Neural cell (in vitro differentiated cells): ENCODE data around the gene NRF1. TPM values are rescaled to one million over a fixed set of nuclear protein-coding genes. Genes with fewer than 3 reads are reported as not detected.

Experiments used
- H2AFZ ChIP-seq: fragments of 200-600, 300-800 bp; sonication (generic), shearing (Covaris generic); 2 replicates; pipeline ENCODE4 v1.6.0; 2014; ENCODE audit warnings: low read depth, mild to moderate bottlenecking, antibody characterized with exemption, low read length, moderate library complexity
- H3F3A ChIP-seq: fragments of 200-600 bp; shearing (Covaris generic); 2 replicates; pipeline ENCODE4 v1.6.1; 2016; ENCODE audit warnings: mild to moderate bottlenecking, moderate library complexity, mixed read lengths, antibody characterized with exemption, low read length; ENCODE audit not compliant: insufficient read depth, poor library complexity, severe bottlenecking
- H3K27ac ChIP-seq: fragments of 200-600, 300-800 bp; sonication (generic), shearing (Covaris generic); 2 replicates; pipeline ENCODE4 v1.5.1; 2014; ENCODE audit warnings: mild to moderate bottlenecking, low read length, moderate library complexity
- H3K27me3 ChIP-seq: fragments of 300-800, 200-600 bp; sonication (generic), shearing (Covaris generic); 2 replicates; pipeline ENCODE4 v1.6.0; 2014; ENCODE audit warnings: mild to moderate bottlenecking, low read depth, low read length, moderate library complexity; ENCODE audit not compliant: insufficient read depth
- H3K36me3 ChIP-seq: fragments of 300-800, 200-600 bp; sonication (generic), shearing (Covaris generic); 2 replicates; pipeline ENCODE4 v1.5.1; 2014; ENCODE audit warnings: mild to moderate bottlenecking, antibody characterized with exemption, low read length, moderate library complexity; ENCODE audit not compliant: insufficient read depth
- H3K4me2 ChIP-seq: fragments of 300-800, 200-600 bp; sonication (generic), shearing (Covaris generic); 2 replicates; pipeline ENCODE4 v1.6.0; 2014; ENCODE audit warnings: mild to moderate bottlenecking, low read length
- H3K4me3 ChIP-seq: fragments of 300-800, 200-600 bp; sonication (generic), shearing (Covaris generic); 2 replicates; pipeline ENCODE4 v1.5.1; 2014; ENCODE audit warnings: mild to moderate bottlenecking, low read length, moderate library complexity
- H3K79me2 ChIP-seq: fragments of 200-600 bp; shearing (Covaris generic); replicated peaks from 2 replicates; pipeline ENCODE4 v1.6.0; 2014; ENCODE audit warnings: mild to moderate bottlenecking, low read length, moderate library complexity; ENCODE audit not compliant: insufficient read depth
- H3K9ac ChIP-seq: fragments of 300-800, 200-600 bp; sonication (generic), shearing (Covaris generic); 2 replicates; pipeline ENCODE4 v1.6.1; 2016; ENCODE audit warnings: mild to moderate bottlenecking, low read length, mixed read lengths
- H3K9me2 ChIP-seq: fragments of 200-600 bp; shearing (Covaris generic); 2 replicates; pipeline ENCODE4 v1.6.1; 2016; ENCODE audit warnings: mild to moderate bottlenecking, low read length, mixed read lengths; ENCODE audit not compliant: insufficient read depth
- H3K9me3 ChIP-seq: fragments of 200-600, 300-800 bp; sonication (generic), shearing (Covaris generic); 2 replicates; pipeline ENCODE4 v1.6.1; 2016; ENCODE audit warnings: mild to moderate bottlenecking, mixed run types, low read length, moderate library complexity, mixed read lengths
- H4K20me1 ChIP-seq: fragments of 200-600 bp; shearing (Covaris generic); 2 replicates; pipeline ENCODE4 v1.6.1; 2016; ENCODE audit warnings: mild to moderate bottlenecking, mixed run types; ENCODE audit not compliant: insufficient read depth
- CTCF ChIP-seq: fragments of 450-650 bp; IDR thresholded peaks from 2 replicates; pipeline ENCODE4 v1.5.1; 2014; ENCODE audit warnings: antibody characterized with exemption, mild to moderate bottlenecking, moderate library complexity; ENCODE audit not compliant: poor library complexity, severe bottlenecking
- EP300 ChIP-seq: fragments of 450-650 bp; conservative IDR thresholded peaks from 2 replicates; pipeline ENCODE4 v1.6.1; 2014; ENCODE audit warnings: antibody characterized with exemption, mild to moderate bottlenecking, moderate library complexity; ENCODE audit not compliant: poor library complexity, severe bottlenecking
- EZH2 ChIP-seq: fragments of 200-600, 300-800 bp; shearing (Covaris generic), sonication (generic); IDR thresholded peaks from 2 replicates; pipeline ENCODE4 v1.6.1; 2014; ENCODE audit warnings: antibody characterized with exemption, low read length, borderline replicate concordance, mild to moderate bottlenecking; ENCODE audit not compliant: insufficient read depth, poor library complexity, severe bottlenecking
- MXI1 ChIP-seq: fragments of 450-650 bp; conservative IDR thresholded peaks from 2 replicates; pipeline ENCODE4 v1.6.1; 2014; ENCODE audit warnings: antibody characterized with exemption, mild to moderate bottlenecking; ENCODE audit not compliant: poor library complexity, severe bottlenecking
- POLR2AphosphoS5 ChIP-seq: IDR thresholded peaks from 2 replicates; pipeline ENCODE4 v1.6.1; 2012
- RAD21 ChIP-seq: fragments of 450-650 bp; conservative IDR thresholded peaks from 2 replicates; pipeline ENCODE4 v1.6.1; 2014; ENCODE audit warnings: antibody characterized with exemption, mild to moderate bottlenecking, moderate library complexity
- REST ChIP-seq: IDR thresholded peaks from 2 replicates; pipeline ENCODE4 v1.6.1; 2012; ENCODE audit warnings: borderline replicate concordance
- SMC3 ChIP-seq: fragments of 450-650 bp; conservative IDR thresholded peaks from 2 replicates; pipeline ENCODE4 v1.6.1; 2014; ENCODE audit warnings: antibody characterized with exemption, mild to moderate bottlenecking, moderate library complexity; ENCODE audit not compliant: poor library complexity
- TAF1 ChIP-seq: IDR thresholded peaks from 2 replicates; pipeline ENCODE4 v1.6.1; 2012; ENCODE audit warnings: low read depth
- polyA plus RNA-seq: library from polyadenylated mRNA; depleted of rRNA; stranded (reverse); fragments of >200 nt; gene quantifications from 2 replicates; pipeline ENCODE4 v1.2.3, GENCODE V29; 2014

NRF1 gene
- polyA plus RNA-seq, 1 donor from 2014 or later: 13.2 TPM

DNA sequence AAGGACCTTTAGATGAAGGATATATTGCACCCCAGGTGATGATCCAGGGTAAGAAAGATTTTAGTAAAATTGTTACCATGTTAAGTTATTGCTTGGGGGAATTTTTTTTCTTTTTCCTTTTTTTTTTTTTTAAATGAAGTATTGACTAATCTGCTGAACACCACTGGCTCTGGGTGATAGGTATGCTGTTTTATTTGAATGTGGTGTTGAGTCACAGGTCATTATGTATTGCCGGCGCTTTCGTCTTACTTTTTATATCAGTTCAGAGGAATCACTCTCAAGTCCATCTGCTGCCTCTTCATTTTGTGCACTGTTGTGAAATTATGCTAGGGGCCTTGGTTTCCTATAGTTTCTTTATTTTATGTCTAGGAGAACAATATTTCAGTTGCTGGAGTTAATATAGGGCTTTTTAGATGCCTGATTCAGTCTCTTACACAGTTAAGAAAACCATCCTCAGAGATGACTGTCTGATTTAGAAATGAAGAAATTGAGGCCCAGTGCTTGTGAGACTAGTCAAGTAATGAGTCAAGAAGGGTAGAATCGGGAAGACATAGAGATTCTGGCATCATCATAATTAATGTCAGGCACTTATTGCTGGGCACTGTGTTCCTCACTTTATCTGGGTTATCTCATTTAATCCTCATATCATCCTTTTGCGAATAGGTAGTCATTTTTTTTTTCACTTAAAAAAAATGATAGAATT lies 38.7 kb downstream of the NRF1 start:
- H3K4me2 ChIP-seq: no peak overlapping the region
- H4K20me1 ChIP-seq: no peaks in the 10 kb centered on the region
- H2AFZ ChIP-seq: no peak overlapping the region
- no peak overlapping the region for H3K4me3 ChIP-seq
- no peak overlapping the region for H3K27ac ChIP-seq
- no peaks in the 10 kb centered on the region for H3K36me3 ChIP-seq
- TF ChIP-seq SMC3 (no peak), CTCF (no peak)
- no peaks in the 10 kb centered on the region for H3F3A ChIP-seq
- no peaks in the 10 kb centered on the region for H3K9me2 ChIP-seq
- no peaks in the 10 kb centered on the region for H3K9me3 ChIP-seq
- no peak overlapping the region for H3K9ac ChIP-seq
- H3K27me3 ChIP-seq: no peaks in the 10 kb centered on the region
- H3K79me2 ChIP-seq: peaks cover 3% of the 10 kb centered on the region

DNA sequence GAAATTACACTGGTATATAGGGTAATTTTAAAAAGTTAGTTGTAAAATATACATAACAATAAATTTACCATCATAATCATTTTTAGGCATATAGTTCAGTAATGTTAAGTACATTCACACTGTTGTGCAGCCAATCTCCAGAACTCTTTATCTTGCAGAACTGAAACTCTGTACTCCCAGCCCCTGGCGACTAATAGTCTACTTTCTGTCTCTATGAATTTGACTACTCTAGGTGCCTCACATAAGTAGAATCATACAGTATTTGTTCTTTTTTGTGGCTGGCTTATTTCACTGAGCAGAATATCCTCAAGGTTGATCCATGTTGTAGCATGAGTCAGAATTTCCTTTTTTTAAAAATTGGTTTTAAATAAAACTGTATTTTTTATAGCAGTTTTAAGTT lies 41.4 kb downstream of the NRF1 start:
- H3K27me3 ChIP-seq: no peaks in the 10 kb centered on the region
- no peaks in the 10 kb centered on the region for H3K9me3 ChIP-seq
- H3K4me3 ChIP-seq: no peak overlapping the region
- H3K27ac ChIP-seq: no peak overlapping the region
- H3K36me3 ChIP-seq: no peaks in the 10 kb centered on the region
- no peaks in the 10 kb centered on the region for H4K20me1 ChIP-seq
- no peaks in the 10 kb centered on the region for H3F3A ChIP-seq
- peaks cover 3% of the 10 kb centered on the region for H3K79me2 ChIP-seq
- TF ChIP-seq CTCF (no peak), TAF1 (no peak), RAD21 (no peak)
- H3K9ac ChIP-seq: no peak overlapping the region
- H3K4me2 ChIP-seq: no peak overlapping the region
- no peak overlapping the region for H2AFZ ChIP-seq
- H3K9me2 ChIP-seq: no peaks in the 10 kb centered on the region

DNA sequence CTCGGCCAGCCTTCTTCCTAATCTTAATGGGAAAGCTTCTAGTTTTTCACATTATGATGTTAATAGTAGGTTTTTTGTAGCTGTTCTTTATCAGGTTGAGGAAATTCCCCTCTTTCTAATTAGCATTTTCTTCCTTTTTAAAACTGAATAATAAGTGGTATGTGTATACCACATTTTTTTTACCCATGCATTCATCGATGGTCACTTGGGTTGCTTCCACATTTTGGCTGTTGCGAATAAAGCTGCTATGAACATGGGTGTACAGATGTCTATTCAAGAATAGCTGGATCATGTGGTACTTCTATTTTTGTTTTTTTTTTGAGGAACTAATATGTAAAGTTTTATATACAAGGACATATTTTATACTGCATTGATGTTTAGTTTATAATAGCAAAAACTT lies 44.3 kb downstream of the NRF1 start:
- Histone ChIP-seq H3F3A (no peaks in the 10 kb centered on the region), H3K9me3 (no peaks in the 10 kb centered on the region), H3K9ac (no peak overlapping the region), H3K27me3 (no peaks in the 10 kb centered on the region), H3K27ac (no peak overlapping the region), H4K20me1 (no peaks in the 10 kb centered on the region), H3K9me2 (no peaks in the 10 kb centered on the region), H3K36me3 (no peaks in the 10 kb centered on the region), H3K79me2 (no peaks in the 10 kb centered on the region), H2AFZ (no peak overlapping the region), H3K4me2 (no peak overlapping the region), H3K4me3 (no peak overlapping the region)
- TF ChIP-seq EZH2 (no peak), SMC3 (no peak), TAF1 (no peak), REST (no peak), CTCF (no peak), EP300 (no peak), RAD21 (no peak), MXI1 (no peak), POLR2AphosphoS5 (no peak)
